Progenitor cell of endocrine pancreas (in vitro differentiated cells): Measurements from ENCODE around the gene COG7. TPM values are rescaled to one million over a fixed set of nuclear protein-coding genes. Genes with fewer than 3 reads are reported as not detected.

Experiments used
- DNase-seq: peaks from one replicate; pipeline ENCODE4 v3.0.0; 2021; ENCODE audit warnings: low spot score; ENCODE audit not compliant: unreplicated experiment
- H3K27ac Mint-ChIP-seq: 2 replicates; pipeline ENCODE4 v1.8.0; 2021; ENCODE audit warnings: mild to moderate bottlenecking, moderate library complexity, mixed read lengths
- H3K27me3 Mint-ChIP-seq: 2 replicates; pipeline ENCODE4 v1.8.0; 2021; ENCODE audit warnings: mixed read lengths
- H3K36me3 Mint-ChIP-seq: 2 replicates; pipeline ENCODE4 v1.8.0; 2022; ENCODE audit warnings: mixed read lengths; ENCODE audit not compliant: insufficient read depth
- H3K4me1 Mint-ChIP-seq: 2 replicates; pipeline ENCODE4 v1.8.0; 2021; ENCODE audit warnings: low read depth, mixed read lengths
- H3K4me3 Mint-ChIP-seq: 2 replicates; pipeline ENCODE4 v1.8.0; 2021; ENCODE audit warnings: low read depth, mild to moderate bottlenecking, moderate library complexity, mixed read lengths
- H3K9me3 Mint-ChIP-seq: 2 replicates; pipeline ENCODE4 v1.8.0; 2021; ENCODE audit warnings: low read depth, mixed read lengths
- total RNA-seq: library from RNA; stranded (reverse); gene quantifications from 2 replicates; pipeline ENCODE4 v1.2.1, GENCODE V29; 2021
- TF ChIP-seq, protein P1 (sequence below): fragments of 200-600 bp; sonication (generic); IDR thresholded peaks from one replicate; pipeline ENCODE4 v1.5.0; 2021; ENCODE audit warnings: antibody characterized with exemption, mild to moderate bottlenecking; ENCODE audit not compliant: unreplicated experiment

COG7 gene
- total RNA-seq, 1 donor from 2014 or later = 28.3 TPM

DNA sequence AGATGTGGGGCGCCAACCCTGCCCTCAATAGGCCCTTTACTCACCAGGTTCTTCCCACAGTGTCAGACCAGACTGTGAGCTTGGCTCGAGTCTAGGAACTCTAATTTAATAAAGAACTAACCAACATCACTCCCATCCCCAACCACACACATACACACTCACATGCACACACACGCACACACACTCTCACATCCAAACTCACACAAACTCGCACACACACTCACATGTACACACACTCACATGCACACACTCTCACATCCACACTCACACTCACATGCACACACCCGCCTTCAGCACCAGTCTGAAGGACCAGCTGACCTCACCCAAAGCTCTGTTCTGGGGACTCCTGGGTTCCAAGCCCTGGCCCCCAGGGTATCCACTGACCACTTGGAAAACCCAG lies 63.8 kb downstream of the COG7 start:
- no peak for DNase-seq
- H3K36me3 Mint-ChIP-seq = peaks cover 11% of the 10 kb centered on the region
- H3K4me1 Mint-ChIP-seq = no peaks in the 10 kb centered on the region
- no peaks in the 10 kb centered on the region for H3K9me3 Mint-ChIP-seq
- peak overlapping the region; percentile 4 for H3K27ac Mint-ChIP-seq
- H3K4me3 Mint-ChIP-seq = no peak overlapping the region
- H3K27me3 Mint-ChIP-seq = no peaks in the 10 kb centered on the region
- TF ChIP-seq, protein P1, sequence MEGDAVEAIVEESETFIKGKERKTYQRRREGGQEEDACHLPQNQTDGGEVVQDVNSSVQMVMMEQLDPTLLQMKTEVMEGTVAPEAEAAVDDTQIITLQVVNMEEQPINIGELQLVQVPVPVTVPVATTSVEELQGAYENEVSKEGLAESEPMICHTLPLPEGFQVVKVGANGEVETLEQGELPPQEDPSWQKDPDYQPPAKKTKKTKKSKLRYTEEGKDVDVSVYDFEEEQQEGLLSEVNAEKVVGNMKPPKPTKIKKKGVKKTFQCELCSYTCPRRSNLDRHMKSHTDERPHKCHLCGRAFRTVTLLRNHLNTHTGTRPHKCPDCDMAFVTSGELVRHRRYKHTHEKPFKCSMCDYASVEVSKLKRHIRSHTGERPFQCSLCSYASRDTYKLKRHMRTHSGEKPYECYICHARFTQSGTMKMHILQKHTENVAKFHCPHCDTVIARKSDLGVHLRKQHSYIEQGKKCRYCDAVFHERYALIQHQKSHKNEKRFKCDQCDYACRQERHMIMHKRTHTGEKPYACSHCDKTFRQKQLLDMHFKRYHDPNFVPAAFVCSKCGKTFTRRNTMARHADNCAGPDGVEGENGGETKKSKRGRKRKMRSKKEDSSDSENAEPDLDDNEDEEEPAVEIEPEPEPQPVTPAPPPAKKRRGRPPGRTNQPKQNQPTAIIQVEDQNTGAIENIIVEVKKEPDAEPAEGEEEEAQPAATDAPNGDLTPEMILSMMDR = no peak

DNA sequence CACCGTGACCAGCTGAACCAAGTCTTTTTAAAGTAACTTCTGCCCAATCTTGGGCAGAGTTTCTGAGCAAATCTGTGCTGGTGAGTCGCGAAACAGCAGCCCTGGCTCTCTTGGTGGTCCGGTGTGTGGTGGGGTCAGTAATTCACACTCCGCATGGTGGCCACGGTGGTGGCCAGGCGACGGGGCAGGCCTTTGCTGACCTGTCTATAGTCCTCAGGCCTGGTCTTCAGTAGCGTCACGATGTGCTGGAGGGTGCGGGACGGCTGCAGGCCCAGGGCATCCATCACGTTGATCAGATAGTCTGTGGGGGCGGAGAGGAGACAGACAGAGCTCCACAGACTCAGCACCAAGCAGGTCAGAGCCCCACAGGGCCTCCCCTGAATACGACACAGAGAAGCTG lies 64.2 kb downstream of the COG7 start:
- Mint-ChIP-seq H3K27me3 (no peaks in the 10 kb centered on the region), H3K27ac (no peak overlapping the region), H3K36me3 (peaks cover 11% of the 10 kb centered on the region), H3K4me3 (no peak overlapping the region), H3K4me1 (no peaks in the 10 kb centered on the region), H3K9me3 (no peaks in the 10 kb centered on the region)
- TF ChIP-seq, protein P1 = no peak
- DNase-seq = no peak

- Mint-ChIP-seq H3K27ac (no peak overlapping the region), H3K4me1 (no peaks in the 10 kb centered on the region), H3K4me3 (no peak overlapping the region), H3K27me3 (no peaks in the 10 kb centered on the region), H3K9me3 (no peaks in the 10 kb centered on the region), H3K36me3 (peaks cover 11% of the 10 kb centered on the region)
- no peak for DNase-seq
- TF ChIP-seq, protein P1 = no peak
These were observed 65.3 kb downstream of the COG7 start for GRCh38 chr16:23387666-23388065.

DNA sequence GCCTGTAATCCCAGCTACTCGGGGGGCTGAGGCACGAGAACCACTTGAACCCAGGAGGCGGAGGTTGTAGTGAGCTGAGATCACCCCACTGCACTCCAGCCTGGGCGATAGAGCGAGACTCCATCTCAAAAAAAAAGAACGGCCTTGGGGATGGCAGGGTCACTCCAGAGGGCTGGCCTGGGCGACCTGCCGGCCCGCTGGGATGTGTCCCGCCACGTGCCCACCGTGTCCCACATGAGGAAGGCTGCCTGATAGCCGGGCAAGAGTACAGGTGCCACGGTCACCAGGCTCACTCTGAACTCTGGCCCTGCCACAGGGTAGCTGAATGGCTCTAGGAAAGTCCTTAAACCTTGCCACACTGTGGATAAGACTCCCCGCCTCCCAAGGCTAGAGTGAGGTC lies 67.5 kb downstream of the COG7 start:
- H3K27me3 Mint-ChIP-seq = no peaks in the 10 kb centered on the region
- no peak overlapping the region for H3K4me3 Mint-ChIP-seq
- no peak for DNase-seq
- TF ChIP-seq, protein P1 = no peak
- H3K4me1 Mint-ChIP-seq = no peaks in the 10 kb centered on the region
- peaks cover 9% of the 10 kb centered on the region for H3K36me3 Mint-ChIP-seq
- no peaks in the 10 kb centered on the region for H3K9me3 Mint-ChIP-seq
- H3K27ac Mint-ChIP-seq = no peak overlapping the region

DNA sequence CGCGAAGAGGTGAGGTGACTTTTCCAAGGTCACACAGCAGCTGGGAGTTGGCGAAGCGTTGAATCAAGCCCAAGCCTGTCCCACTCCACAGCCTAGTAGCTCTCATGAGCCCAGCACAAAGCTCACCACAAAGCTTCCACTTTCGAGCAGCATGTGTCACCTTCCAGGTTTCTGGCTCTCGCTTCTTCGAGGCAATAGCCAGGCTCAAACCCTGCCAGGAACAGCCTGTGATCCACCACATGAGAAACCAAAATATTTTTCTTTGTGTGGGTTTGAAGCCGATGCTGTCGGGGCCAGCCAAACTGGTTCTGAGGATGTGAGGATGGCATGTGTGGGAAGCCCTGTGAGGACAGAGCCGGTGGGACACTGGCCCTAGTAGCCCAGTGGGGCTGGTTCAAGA lies 68.1 kb downstream of the COG7 start:
- Mint-ChIP-seq H3K36me3 (peaks cover 9% of the 10 kb centered on the region), H3K4me3 (no peak overlapping the region), H3K9me3 (no peaks in the 10 kb centered on the region), H3K27ac (no peak overlapping the region), H3K27me3 (no peaks in the 10 kb centered on the region), H3K4me1 (no peaks in the 10 kb centered on the region)
- TF ChIP-seq, protein P1 = no peak
- DNase-seq = no peak
